HG03196 (cell line): ENCODE data around the gene OR1F1.
"Not testable (repeated sequence)": the region's sequence is repeated elsewhere in the genome, so short reads cannot be mapped to it uniquely, and the experiment has no call there.

Experiments used
- ATAC-seq: cut with Tn5 transposase; IDR thresholded peaks from one replicate; pipeline ENCODE4 v1.9.1; 2021; ENCODE audit not compliant: unreplicated experiment

The OR1F1 gene

GRCh38 chr16:3195975-3196374, 8.0 kb downstream of the OR1F1 start:
- no peak for ATAC-seq

GRCh38 chr16:3197694-3198333, 9.8 kb downstream of the OR1F1 start:
- not testable (repeated sequence) for ATAC-seq

- no peak for ATAC-seq
These were observed 10.5 kb downstream of the OR1F1 start for GRCh38 chr16:3198334-3199072.

- no peak for ATAC-seq
These were observed 15.0 kb downstream of the OR1F1 start for GRCh38 chr16:3202903-3203539.

DNA sequence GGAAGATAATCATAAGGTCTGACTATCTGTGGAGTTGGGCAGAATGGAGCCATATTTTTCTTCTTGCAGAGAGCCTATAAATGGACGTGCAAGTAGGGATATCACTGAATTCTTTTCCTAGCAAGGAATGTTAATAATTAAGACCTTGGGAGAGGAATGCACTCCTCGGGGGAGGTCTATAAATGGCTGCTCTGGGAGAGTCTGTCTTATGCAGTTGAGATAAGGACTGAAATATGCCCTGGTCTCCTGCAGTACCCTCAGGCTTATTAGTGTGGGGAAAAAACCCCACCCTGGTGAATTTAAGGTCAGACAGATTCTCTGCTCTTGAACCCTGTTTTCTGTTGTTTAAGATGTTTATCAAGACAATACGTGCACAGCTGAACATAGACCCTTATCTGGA, 17.9 kb downstream of the OR1F1 start:
- ATAC-seq = not testable (repeated sequence)

- no peak for ATAC-seq
These were observed 19.3 kb downstream of the OR1F1 start for GRCh38 chr16:3207086-3207953.

GRCh38 chr16:3212006-3212405, 24.0 kb downstream of the OR1F1 start:
- no peak for ATAC-seq

DNA sequence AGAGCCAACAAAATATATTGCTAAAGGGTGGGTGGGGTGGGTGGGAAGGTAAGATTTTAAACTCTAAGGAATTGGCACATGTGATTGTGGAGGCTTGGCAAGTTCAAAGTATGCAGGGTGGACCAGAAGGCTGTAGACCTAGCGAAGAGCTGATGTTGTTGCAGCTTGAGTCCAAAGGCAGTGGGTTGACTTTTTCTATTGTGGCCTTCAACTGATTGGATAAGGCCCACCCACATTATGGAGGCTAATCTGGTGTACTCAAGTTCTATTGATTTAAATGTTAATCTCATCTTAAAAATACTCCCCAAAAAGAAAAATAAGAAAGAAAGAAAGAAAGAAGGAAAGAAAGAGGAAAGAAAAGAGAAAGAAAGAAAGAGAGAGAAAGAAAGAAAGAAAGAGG, 24.6 kb downstream of the OR1F1 start:
- ATAC-seq = no peak

GRCh38 chr16:3214904-3215600, 27.0 kb downstream of the OR1F1 start:
- no peak for ATAC-seq

DNA sequence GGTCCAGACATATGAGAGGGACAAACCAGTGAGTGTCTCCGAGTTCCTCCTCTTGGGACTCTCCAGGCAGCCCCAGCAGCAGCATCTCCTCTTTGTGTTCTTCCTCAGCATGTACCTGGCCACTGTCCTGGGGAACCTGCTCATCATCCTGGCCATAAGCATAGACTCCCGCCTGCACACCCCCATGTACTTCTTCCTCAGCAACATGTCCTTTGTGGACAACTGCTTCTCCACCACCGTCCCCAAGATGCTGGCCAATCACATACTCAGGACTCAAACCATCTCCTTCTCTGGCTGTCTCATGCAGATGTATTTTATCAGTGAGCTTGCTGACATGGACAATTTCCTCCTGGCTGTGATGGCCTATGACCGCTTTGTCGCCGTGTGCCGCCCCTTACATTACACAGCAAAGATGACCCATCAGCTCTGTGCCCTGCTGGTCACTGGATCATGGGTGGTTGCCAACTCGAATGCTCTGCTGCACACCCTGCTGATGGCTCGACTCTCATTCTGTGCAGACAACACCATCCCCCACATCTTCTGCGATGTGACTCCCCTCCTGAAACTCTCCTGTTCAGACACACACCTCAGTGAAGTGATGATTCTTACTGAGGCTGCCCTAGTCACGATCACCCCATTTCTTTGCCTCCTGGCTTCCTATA, 27.7 kb downstream of the OR1F1 start:
- ATAC-seq = no peak

- ATAC-seq = no peak
These were observed 28.2 kb downstream of the OR1F1 start for GRCh38 chr16:3216263-3216640.

DNA sequence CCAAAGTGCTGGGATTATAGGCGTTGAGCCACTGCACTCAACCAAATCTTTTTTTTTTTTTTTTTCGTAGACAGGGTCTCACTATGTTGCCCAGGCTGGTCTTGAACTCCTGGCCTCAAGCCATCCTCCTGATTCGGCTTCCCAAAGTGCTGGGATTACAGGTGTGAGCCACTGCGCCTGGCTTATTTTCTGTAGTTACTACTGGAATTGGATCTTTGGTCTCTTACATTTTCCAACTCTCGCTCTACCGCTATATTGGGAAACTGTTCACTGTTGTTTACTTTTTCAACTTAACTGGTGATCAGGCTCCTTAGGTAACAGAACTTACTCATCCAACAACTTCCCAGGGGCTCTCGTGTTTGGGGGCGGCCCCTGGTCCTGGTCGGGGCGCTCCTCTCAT, 32.8 kb downstream of the OR1F1 start:
- no peak for ATAC-seq

DNA sequence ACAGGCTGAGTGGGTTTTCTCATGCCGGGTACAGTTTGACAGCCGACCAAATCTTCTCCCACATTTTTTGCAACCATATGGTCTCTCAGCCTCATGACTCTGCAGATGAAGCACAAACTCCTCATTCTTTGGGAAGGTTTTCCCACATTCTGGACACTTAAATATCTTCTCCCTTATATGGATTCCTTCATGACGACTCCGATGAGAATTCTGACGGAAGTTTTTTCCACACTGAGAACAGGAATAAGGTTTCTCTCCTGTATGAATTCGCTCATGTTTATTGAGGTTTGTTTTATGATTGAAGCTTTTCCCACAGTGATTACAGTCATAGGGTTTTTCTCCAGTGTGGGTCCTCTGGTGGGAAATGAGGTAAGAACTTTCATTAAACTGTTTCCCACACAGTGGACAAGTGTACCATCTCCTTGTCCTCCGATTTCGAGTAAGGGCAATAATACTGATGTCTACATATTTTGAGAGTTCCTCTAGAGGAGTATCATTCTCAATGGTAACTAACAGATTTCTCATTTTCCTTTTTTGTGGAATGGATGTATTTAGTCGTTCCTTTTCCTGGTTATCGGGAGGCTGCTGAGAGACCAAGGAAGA, 36.0 kb downstream of the OR1F1 start:
- no peak for ATAC-seq

DNA sequence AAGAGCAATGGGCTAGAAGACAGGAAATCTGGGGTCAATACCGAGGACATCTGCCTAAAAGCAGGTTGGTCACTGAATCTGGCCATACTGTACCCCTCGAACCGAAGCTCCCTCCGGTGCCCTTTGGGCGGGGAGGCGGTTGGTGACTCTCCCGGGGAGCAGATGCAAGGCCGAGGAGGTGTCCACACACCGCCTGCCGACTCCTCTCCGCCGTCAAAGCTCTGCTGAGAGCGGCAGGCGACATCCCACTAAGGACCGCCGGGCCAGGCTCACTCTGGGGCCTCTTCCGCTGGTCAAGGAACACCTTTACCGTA, 46.5 kb downstream of the OR1F1 start:
- ATAC-seq = no peak

DNA sequence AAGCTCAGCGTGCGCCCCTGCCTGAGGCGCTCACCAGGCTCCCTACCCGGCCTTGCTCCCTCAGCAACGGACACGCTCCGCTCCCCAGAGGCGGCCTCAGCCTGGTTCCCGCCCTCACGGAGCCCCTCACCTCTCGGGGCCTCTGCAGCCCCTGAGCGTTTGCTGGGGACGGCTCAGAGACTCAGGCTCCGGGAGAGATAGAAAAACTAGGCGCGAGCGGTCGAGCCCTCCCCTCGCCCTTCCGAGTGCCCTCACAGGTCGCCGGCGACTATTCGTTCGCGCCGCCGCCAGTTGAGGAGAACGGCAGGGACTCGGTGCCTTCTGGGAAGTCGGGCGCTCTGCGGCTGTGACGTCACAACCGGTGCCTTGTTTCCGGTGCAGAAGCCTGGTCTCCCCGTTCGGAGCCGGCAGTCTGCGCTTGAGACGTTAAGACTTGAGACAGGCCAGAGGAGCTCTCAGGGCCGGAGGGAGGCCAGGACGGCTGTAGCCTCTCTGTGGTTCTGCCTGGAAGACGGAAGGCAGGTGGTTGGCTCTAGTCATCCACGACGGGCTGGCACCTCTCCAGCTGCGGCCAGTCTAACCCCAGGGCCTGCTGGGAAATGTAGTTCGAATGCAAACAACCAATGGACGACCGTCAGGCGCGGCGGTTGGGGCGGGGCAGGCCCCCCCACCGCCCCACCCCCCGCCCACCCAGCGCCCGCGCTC, 47.0 kb downstream of the OR1F1 start, which contains the start of gene ZNF200:
ZNF200 (minus strand) TSS at position 302 of the 705 bp plus-strand sequence. CDS start 1,403 bp downstream, outside the sequence.
- ATAC-seq = peak; percentile 92

DNA sequence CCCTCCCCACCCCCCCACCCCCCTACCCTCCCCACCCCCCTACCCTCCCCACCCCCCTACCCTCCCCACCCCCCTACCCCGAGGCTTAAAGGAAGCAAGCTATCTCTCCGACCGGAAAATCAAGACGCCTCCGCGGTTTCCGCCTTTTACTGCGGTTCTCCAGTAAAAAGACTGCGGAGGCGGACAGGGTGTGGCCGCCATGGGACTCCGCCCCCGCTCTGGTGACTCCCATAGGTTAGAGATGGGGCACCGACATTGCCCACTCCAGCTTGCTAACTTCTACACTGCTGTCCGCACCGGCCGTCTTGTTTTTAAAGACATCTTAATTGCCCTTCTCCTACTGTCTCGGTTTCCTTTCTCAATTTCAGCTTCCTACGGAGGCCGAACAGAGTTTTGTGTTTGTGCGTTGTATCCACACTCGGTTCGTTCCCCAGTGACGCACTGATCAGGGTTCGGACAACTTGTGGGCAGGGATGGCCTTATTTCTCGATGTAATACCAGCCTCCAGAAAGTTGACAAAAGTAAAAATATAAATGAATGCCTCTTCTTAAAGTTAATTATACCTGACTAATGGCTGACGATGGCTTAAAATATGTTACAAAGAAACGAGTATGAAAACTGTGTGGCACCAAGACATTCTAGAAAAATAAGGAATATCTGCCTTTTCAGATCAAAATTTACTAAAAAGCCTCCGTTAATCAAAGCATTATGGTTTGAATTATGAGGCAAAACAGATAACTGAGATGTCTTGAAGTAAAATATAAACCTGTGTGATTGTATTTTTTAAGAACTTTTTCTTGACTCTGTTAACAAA, 48.1 kb downstream of the OR1F1 start:
- no peak for ATAC-seq

GRCh38 chr16:3241761-3242160, 53.8 kb downstream of the OR1F1 start:
- no peak for ATAC-seq

DNA sequence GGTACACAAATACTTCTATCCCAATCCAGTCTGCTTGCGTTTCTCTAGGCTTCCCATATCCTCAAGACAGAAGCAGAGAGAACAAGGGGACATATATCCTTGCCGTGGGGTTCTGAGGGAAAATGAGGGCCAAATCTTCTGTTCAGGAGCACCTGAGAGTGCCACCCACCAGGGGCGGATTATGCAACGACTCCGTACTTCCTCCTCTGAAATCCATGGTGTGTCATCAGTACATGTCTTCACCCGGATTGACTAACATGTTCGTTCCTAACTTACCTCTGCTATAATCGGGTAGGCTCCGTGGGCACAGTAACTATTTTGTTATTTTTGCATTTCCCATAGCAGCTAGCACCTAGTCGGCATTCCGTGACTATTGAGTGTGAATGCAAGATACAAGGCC, 54.7 kb downstream of the OR1F1 start:
- no peak for ATAC-seq
